HepG2 (cell line): Measurements from ENCODE around the gene CARS2. TPM values are rescaled to one million over a fixed set of nuclear protein-coding genes. Genes with fewer than 3 reads are reported as not detected.

ENCODE experiments used
- ATAC-seq: fragments of 200-7000 bp; cut with Tn5 transposase; 3 replicates; pipeline ENCODE4 v1.9.1; 2020; ENCODE audit warnings: mild to moderate bottlenecking, moderate library complexity
- BruUV-seq: library from RNA; stranded (reverse); fragments of 400-500 nt; replicated peaks from 2 replicates; lab custom pipeline; 2021; lab: Mats Ljungman, UMichigan
- CTCF ChIA-PET: fragments of 300-600 bp; formaldehyde crosslinking; extraction: SDS; loops from one replicate; lab custom pipeline; 2021; ENCODE audit warnings: low total read pairs, inconsistent platforms, low intra/inter-chr PET ratio; lab: Yijun Ruan, JAX
- POLR2A ChIA-PET: fragments of 350-600 bp; sonication (Branson Sonifier 250); formaldehyde crosslinking; loops from one replicate; lab custom pipeline; 2020; ENCODE audit warnings: antibody characterized with exemption, inconsistent platforms; lab: Yijun Ruan, JAX
- DNase-seq: peaks from one replicate; pipeline ENCODE4 v3.0.0-alpha.2; 2015; ENCODE audit warnings: low spot score
- FAIRE-seq: peaks from 3 replicates; lab custom pipeline; 2011; peaks lifted over from hg19 to GRCh38; lab: Jason Lieb, UNC
- H2AFZ ChIP-seq: one replicate; pipeline ENCODE4 v1.6.1; 2011; ENCODE audit warnings: low read length, inconsistent platforms
- H3K27ac ChIP-seq: fragments of 300-600 bp; 3 replicates; pipeline ENCODE4 v1.8.0; 2011; ENCODE audit warnings: mixed run types, mild to moderate bottlenecking, mixed read lengths, low read length, inconsistent platforms; ENCODE audit not compliant: insufficient read depth; ENCODE audit errors: extremely low read length
- H3K27me3 ChIP-seq, 2 experiments: fragments of 200-600 bp in 1 of 2; 2 replicates in 1 of 2; 3 replicates in 1 of 2; pipeline versions ENCODE4 v1.6.0 to v1.8.0; 2011; ENCODE audit warnings: low read length in 2 of 2, mild to moderate bottlenecking in 2 of 2, moderate library complexity in 2 of 2, inconsistent platforms in 1 of 2; ENCODE audit not compliant: insufficient read depth in 2 of 2, control insufficient read depth in 1 of 2
- H3K36me3 ChIP-seq, 2 experiments: fragments of 200-600 bp in 1 of 2; replicated peaks in 1 of 2; 2 replicates in 1 of 2; 3 replicates in 1 of 2; pipeline versions ENCODE4 v1.5.1 to v1.8.0; 2011; ENCODE audit warnings: low read length in 2 of 2, inconsistent platforms in 1 of 2; ENCODE audit not compliant: insufficient read depth in 2 of 2, control insufficient read depth in 1 of 2
- H3K4me1 ChIP-seq: 2 replicates; pipeline ENCODE4 v1.5.1; 2012; ENCODE audit warnings: low read length, inconsistent platforms; ENCODE audit not compliant: insufficient read depth
- H3K4me2 ChIP-seq: 2 replicates; pipeline ENCODE4 v1.6.0; 2011; ENCODE audit warnings: low read depth, low read length, inconsistent platforms
- H3K4me3 ChIP-seq, 3 experiments: fragments of 200-600 bp in 1 of 3; sonication (generic), shearing (Covaris generic) in 1 of 3; replicated peaks in 1 of 3; 2 replicates each; pipeline ENCODE4 v1.5.1; 2011 to 2016; ENCODE audit warnings: low read length in 3 of 3, inconsistent platforms in 2 of 3, low read depth in 2 of 3, mild to moderate bottlenecking in 2 of 3, control low read depth in 1 of 3, mixed read lengths in 1 of 3; ENCODE audit not compliant: insufficient read depth in 1 of 3
- H3K79me2 ChIP-seq: one replicate; pipeline ENCODE4 v1.6.1; 2011; ENCODE audit warnings: low read length, inconsistent platforms; ENCODE audit not compliant: insufficient read depth
- H3K9ac ChIP-seq: 2 replicates; pipeline ENCODE4 v1.6.0; 2011; ENCODE audit warnings: mild to moderate bottlenecking, low read depth, low read length, inconsistent platforms; ENCODE audit not compliant: insufficient read depth
- H3K9me3 ChIP-seq: 2 replicates; pipeline ENCODE4 v1.5.1; 2012; ENCODE audit warnings: mild to moderate bottlenecking, low read length
- H4K20me1 ChIP-seq: 2 replicates; pipeline ENCODE4 v1.6.0; 2011; ENCODE audit warnings: inconsistent platforms, mild to moderate bottlenecking, low read length, moderate library complexity; ENCODE audit not compliant: insufficient read depth
- ARHGAP35 ChIP-seq: sonication (generic); formaldehyde crosslinking; IDR thresholded peaks from 2 replicates; pipeline ENCODE4 v1.9.0; 2022; ENCODE audit warnings: mild to moderate bottlenecking, inconsistent platforms, moderate library complexity, missing genetic modification reagents, borderline replicate concordance
- ATRX ChIP-seq: sonication (generic); formaldehyde crosslinking; IDR thresholded peaks from 2 replicates; pipeline ENCODE4 v1.4.0; 2020; ENCODE audit warnings: missing genetic modification reagents, borderline replicate concordance
- BRD4 ChIP-seq: sonication (generic); formaldehyde crosslinking; IDR thresholded peaks from 2 replicates; pipeline ENCODE4 v1.4.0; 2020; ENCODE audit warnings: missing genetic modification reagents
- DMTF1 ChIP-seq: sonication (generic); formaldehyde crosslinking; IDR thresholded peaks from 2 replicates; pipeline ENCODE4 v1.4.0; 2020; ENCODE audit warnings: mild to moderate bottlenecking, missing genetic modification reagents
- GPBP1L1 ChIP-seq: sonication (generic); formaldehyde crosslinking; IDR thresholded peaks from 2 replicates; pipeline ENCODE4 v1.5.0; 2020; ENCODE audit warnings: mild to moderate bottlenecking, missing genetic modification reagents
- MLLT10 ChIP-seq: sonication (generic); formaldehyde crosslinking; IDR thresholded peaks from 2 replicates; pipeline ENCODE4 v1.4.0; 2020; ENCODE audit warnings: missing genetic modification reagents
- PLRG1 ChIP-seq: fragments of 450-650 bp; conservative IDR thresholded peaks from 2 replicates; pipeline ENCODE4 v1.6.1; 2016
- POLR2G ChIP-seq: fragments of 200-400 bp; formaldehyde crosslinking; IDR thresholded peaks from 2 replicates; pipeline ENCODE4 v1.6.1; 2018; ENCODE audit warnings: mild to moderate bottlenecking, low read depth, low read length, moderate library complexity
- RAD51 ChIP-seq: fragments of 450-650 bp; IDR thresholded peaks from 2 replicates; pipeline ENCODE4 v1.6.1; 2016; ENCODE audit warnings: borderline replicate concordance
- SP1 ChIP-seq, 2 experiments: fragments of 450-650 bp in 1 of 2; sonication (generic) in 1 of 2; formaldehyde crosslinking in 1 of 2; IDR thresholded peaks; 2 replicates each; pipeline versions ENCODE4 v1.4.0 to v1.6.1; 2016 to 2020; ENCODE audit warnings: missing genetic modification reagents in 1 of 2
- ZC3H13 ChIP-seq: sonication (generic); formaldehyde crosslinking; IDR thresholded peaks from 2 replicates; pipeline ENCODE4 v1.8.1; 2023; ENCODE audit warnings: mild to moderate bottlenecking, missing genetic modification reagents, moderate library complexity
- ZKSCAN1 ChIP-seq: fragments of 150-350 bp; IDR thresholded peaks from 2 replicates; pipeline ENCODE4 v1.6.1; 2014; ENCODE audit warnings: low read length
- ZNF260 ChIP-seq: sonication (generic); formaldehyde crosslinking; IDR thresholded peaks from 2 replicates; pipeline ENCODE4 v1.4.0; 2020; ENCODE audit warnings: missing genetic modification reagents, low read depth, mild to moderate bottlenecking, borderline replicate concordance
- ZNF337 ChIP-seq: sonication (generic); formaldehyde crosslinking; IDR thresholded peaks from 2 replicates; pipeline ENCODE4 v1.5.1; 2020; ENCODE audit warnings: missing genetic modification reagents, low read depth, mild to moderate bottlenecking, borderline replicate concordance
- WGBS: methylation state at CpG from one replicate; pipeline ENCODE4 v1.1.6; 2017; ENCODE audit warnings: low lambda C conversion rate; 5-methylcytosine and 5-hydroxymethylcytosine counted together
- in situ Hi-C: cut with HindIII; loops from 2 replicates; pipeline ENCODE4 v1.10.0; 2017; ENCODE audit warnings: low pct_unique_long_range_greater_than_20kb; ENCODE audit not compliant: extremely low pct_ligation_motif_present
- intact Hi-C: fragments of 100-400 bp; cut with micrococcal nuclease; formaldehyde crosslinking; loops from one replicate; pipeline ENCODE4 v1.10.0; 2022; ENCODE audit not compliant: unreplicated experiment
- polyA plus RNA-seq, 8 experiments: library from polyadenylated mRNA; depleted of rRNA in 3 of 8; stranded (reverse) in 7 of 8; unstranded in 1 of 8; fragments of >200 nt; fragmentation: Illumina TruSeq in 4 of 8; extraction: Trizol in 4 of 8; gene quantifications; 2 replicates each; pipeline versions ENCODE4 v1.2.1 to v1.2.3, GENCODE V29; 2011 to 2016; ENCODE audit warnings: low read depth in 4 of 8, missing spikeins in 1 of 8, mixed read lengths in 1 of 8; ENCODE audit not compliant: insufficient read depth in 1 of 8
- total RNA-seq, 5 experiments: library from RNA; depleted of rRNA; stranded (reverse); fragments of >200 nt; fragmentation: Illumina TruSeq; extraction: Trizol; gene quantifications; 2 replicates each; pipeline ENCODE4 v1.2.3, GENCODE V29; 2016; ENCODE audit warnings: low read depth in 1 of 5

The CARS2 gene
- total and polyA plus RNA-seq, 2 of the 13 experiments (the other 11 are each of a cell fraction or from before 2014, with no cell fraction given), result 41.1 to 59.3 TPM

DNA sequence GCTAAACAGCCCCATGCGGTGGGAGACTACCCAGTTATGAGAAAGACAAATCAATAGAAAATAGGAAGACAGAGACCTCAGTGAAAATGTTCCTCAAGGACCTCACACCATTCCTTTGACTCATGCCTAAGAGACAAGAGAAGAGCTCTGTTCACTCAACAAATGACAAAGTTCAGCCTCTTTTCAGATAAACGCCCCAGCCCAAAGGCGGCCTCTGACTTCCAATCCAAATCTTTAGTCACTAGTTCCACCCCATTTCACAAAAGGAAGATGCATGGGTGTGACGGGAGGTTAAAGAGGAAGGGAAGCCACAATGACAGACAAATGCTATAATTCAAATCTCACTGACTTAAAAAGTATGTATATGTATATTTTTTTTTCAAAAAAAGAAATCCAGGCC lies 8.1 kb downstream of the CARS2 start:
- FAIRE-seq, result no peak
- Histone ChIP-seq H3K79me2 (peaks cover 2% of the 10 kb centered on the region), H3K4me3 (no peak overlapping the region), H4K20me1 (no peaks in the 10 kb centered on the region), H3K27me3 (no peaks in the 10 kb centered on the region), H3K36me3 (peaks cover 18 to 44% of the 10 kb centered on the region in 2 experiments; a peak in 4 of 5 replicates), H3K4me1 (peaks cover 9% of the 10 kb centered on the region; the same call in 1 of the 2 replicates), H3K9me3 (no peaks in the 10 kb centered on the region), H3K9ac (no peak overlapping the region), H3K27ac (no peak overlapping the region), H3K4me2 (no peak overlapping the region), H2AFZ (no peak overlapping the region)
- WGBS, result over 99% methylated on average over 4 of the region's 4 CpGs
- intact Hi-C loops, result no loop called here
- ChIA-PET CTCF (no interaction called here), POLR2A (no interaction called here)
- no peak for DNase-seq
- no peak for ATAC-seq
- in situ Hi-C loops, result no loop called here
- no peak for TF ChIP-seq ATRX (CRISPR knock-in tag)
- no peak for TF ChIP-seq ARHGAP35 (CRISPR knock-in tag)
- no peak for TF ChIP-seq PLRG1
- no peak for TF ChIP-seq DMTF1 (CRISPR knock-in tag)
- no peak for TF ChIP-seq GPBP1L1 (CRISPR knock-in tag)
- no peak for TF ChIP-seq BRD4 (CRISPR knock-in tag)
- no peak for TF ChIP-seq MLLT10 (CRISPR knock-in tag)
- no peak for TF ChIP-seq ZNF260 (CRISPR knock-in tag)
- TF ChIP-seq ZKSCAN1, result no peak
- no peak for TF ChIP-seq ZC3H13 (CRISPR knock-in tag)
- TF ChIP-seq POLR2G, result no peak
- no peak for TF ChIP-seq RAD51
- no peak for TF ChIP-seq SP1 (IDR thresholded peaks at IDR 0.05)
- TF ChIP-seq SP1 (CRISPR knock-in tag; IDR thresholded peaks at IDR 0.05), result no peak
- TF ChIP-seq ZNF337 (CRISPR knock-in tag), result no peak
- BruUV-seq, result no TSS peak
